Measurements from ENCODE around the gene ARHGEF5. TPM values are rescaled to one million over a fixed set of nuclear protein-coding genes. Genes with fewer than 3 reads are reported as not detected.
"Not testable (repeated sequence)": the region's sequence is repeated elsewhere in the genome, so short reads cannot be mapped to it uniquely, and the experiment has no call there.

ARHGEF5 gene
- total and polyA plus RNA-seq, 9 of the 15 experiments (the other 6 are each of a cell fraction or from before 2014, with no cell fraction given) = 0.03 to 0.49 (median 0.10) TPM; not detected in 1

DNA sequence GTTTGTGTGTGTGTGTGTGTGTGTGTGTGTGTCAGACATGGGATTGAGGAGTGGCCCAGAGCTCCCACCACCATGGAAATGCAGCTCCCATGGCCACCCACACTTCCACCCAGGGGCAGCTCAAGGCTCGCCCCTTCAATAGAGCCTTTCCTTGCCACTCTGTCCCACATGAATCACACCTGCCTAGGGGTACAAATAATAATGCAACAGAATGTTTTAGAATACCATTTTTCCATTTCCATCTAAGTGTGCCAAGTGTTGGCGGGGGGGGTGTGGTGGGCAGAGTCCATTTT lies 23.3 kb upstream of the ARHGEF5 start:
- H3K4me1 ChIP-seq (replicated peaks in 1 of 2; ENCODE audit: control insufficient read depth in 2 of 2, insufficient read depth in 2 of 2, low read length in 2 of 2); H3K79me2 ChIP-seq (ENCODE audit: control insufficient read depth, insufficient read depth, low read length); H3K36me3 ChIP-seq (ENCODE audit: control insufficient read depth, insufficient read depth, low read length); H4K20me1 ChIP-seq (replicated peaks; ENCODE audit: control insufficient read depth, insufficient read depth, low read length); H3K9me1 ChIP-seq (ENCODE audit: control insufficient read depth, insufficient read depth, low read length); BruUV-seq (replicated peaks); H3K27ac ChIP-seq (ENCODE audit: extremely low read depth, low read depth, low read length); H3K9me3 ChIP-seq (replicated peaks; ENCODE audit: control insufficient read depth, insufficient read depth, low read depth, low read length); H3K9ac ChIP-seq (ENCODE audit: insufficient read depth in 1 of 2, low read depth in 2 of 2, low read length in 2 of 2); FAIRE-seq; H2AFZ ChIP-seq (ENCODE audit: low read depth, low read length); DNase-seq (ENCODE audit: extremely low read depth in 1 of 4, low spot score in 3 of 4); H3K4me2 ChIP-seq (ENCODE audit: insufficient read depth, low read length); CTCF ChIA-PET (ENCODE audit: low intra/inter-chr PET ratio); intact Hi-C loops (cut with micrococcal nuclease); H3K27me3 ChIP-seq (ENCODE audit: control insufficient read depth in 2 of 2, insufficient read depth in 2 of 2, low read length in 2 of 2); ATAC-seq; H3K4me3 ChIP-seq; POLR2A ChIA-PET: not testable (repeated sequence)
- in situ Hi-C loops (cut with MboI) = loop anchor here (5.0 to 25.0 kb wide), 2 partner anchors 115 to 170 kb away; no protein-coding TSS in a partner anchor
- WGBS (ENCODE audit: insufficient coverage, low coverage, missing lambda C conversion rate) = 4% methylated on average over 2 of the region's 2 CpGs

DNA sequence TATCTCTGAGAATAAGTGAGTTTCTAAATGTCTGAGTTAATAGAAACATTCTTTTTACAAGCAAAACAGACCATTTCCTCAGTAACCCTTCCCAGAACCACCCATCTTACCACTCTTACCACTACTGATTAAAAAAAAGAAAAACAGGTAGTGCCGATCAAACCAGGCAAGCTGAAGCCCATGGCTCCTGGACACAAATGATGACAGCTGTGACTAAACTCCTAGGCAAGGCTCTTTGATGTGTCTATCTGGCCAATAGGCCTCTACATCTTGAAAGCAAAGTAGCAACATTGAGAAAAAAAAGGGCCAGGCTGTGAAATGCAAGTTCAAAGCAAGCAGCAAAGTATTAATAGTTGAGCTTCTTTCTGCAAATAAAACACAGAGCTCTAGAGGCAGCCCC lies 6.6 kb upstream of the ARHGEF5 start:
- H3K27ac ChIP-seq (ENCODE audit: extremely low read depth, low read depth, low read length); FAIRE-seq; BruUV-seq (replicated peaks); H3K4me3 ChIP-seq; H2AFZ ChIP-seq (ENCODE audit: low read depth, low read length); CTCF ChIA-PET (ENCODE audit: low intra/inter-chr PET ratio); H3K9me3 ChIP-seq (replicated peaks; ENCODE audit: control insufficient read depth, insufficient read depth, low read depth, low read length); H4K20me1 ChIP-seq (replicated peaks; ENCODE audit: control insufficient read depth, insufficient read depth, low read length); H3K4me1 ChIP-seq (replicated peaks in 1 of 2; ENCODE audit: control insufficient read depth in 2 of 2, insufficient read depth in 2 of 2, low read length in 2 of 2); H3K36me3 ChIP-seq (ENCODE audit: control insufficient read depth, insufficient read depth, low read length); H3K79me2 ChIP-seq (ENCODE audit: control insufficient read depth, insufficient read depth, low read length); H3K27me3 ChIP-seq (ENCODE audit: control insufficient read depth in 2 of 2, insufficient read depth in 2 of 2, low read length in 2 of 2); ATAC-seq; POLR2A ChIA-PET; DNase-seq (ENCODE audit: extremely low read depth in 1 of 4, low spot score in 3 of 4); intact Hi-C loops (cut with micrococcal nuclease); H3K9ac ChIP-seq (ENCODE audit: insufficient read depth in 1 of 2, low read depth in 2 of 2, low read length in 2 of 2); H3K4me2 ChIP-seq (ENCODE audit: insufficient read depth, low read length); H3K9me1 ChIP-seq (ENCODE audit: control insufficient read depth, insufficient read depth, low read length): not testable (repeated sequence)
- WGBS (ENCODE audit: insufficient coverage, low coverage, missing lambda C conversion rate) = no CpG with 5 or more reads among the region's 1 CpG
- in situ Hi-C loops (cut with MboI) = loop anchor here (25.0 kb wide), 1 partner anchor 186 kb away; no protein-coding TSS in a partner anchor

DNA sequence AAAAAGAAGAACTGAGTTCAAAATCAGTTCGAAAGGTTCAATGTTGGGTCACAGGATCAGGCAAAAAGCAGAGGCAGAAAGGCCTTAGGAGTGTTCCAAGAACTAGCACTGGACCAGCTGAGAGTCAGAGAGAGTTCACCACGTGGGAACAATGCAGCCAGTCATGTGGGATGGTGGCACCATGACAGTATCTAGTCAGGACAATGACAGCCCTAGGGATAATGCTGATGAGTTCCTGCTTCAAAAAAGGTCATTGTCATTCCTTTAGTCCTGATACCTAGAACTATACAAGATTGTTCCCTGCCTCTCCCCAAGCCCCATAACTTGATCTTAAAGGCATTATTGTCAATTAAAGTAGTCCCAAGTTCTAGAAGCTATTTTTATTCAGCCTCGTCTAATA lies 3.5 kb upstream of the ARHGEF5 start:
- H3K27ac ChIP-seq (ENCODE audit: extremely low read depth, low read depth, low read length); H3K36me3 ChIP-seq (ENCODE audit: control insufficient read depth, insufficient read depth, low read length); H4K20me1 ChIP-seq (replicated peaks; ENCODE audit: control insufficient read depth, insufficient read depth, low read length); H2AFZ ChIP-seq (ENCODE audit: low read depth, low read length); H3K4me3 ChIP-seq; H3K4me1 ChIP-seq (replicated peaks in 1 of 2; ENCODE audit: control insufficient read depth in 2 of 2, insufficient read depth in 2 of 2, low read length in 2 of 2); FAIRE-seq; ATAC-seq; intact Hi-C loops (cut with micrococcal nuclease); DNase-seq (ENCODE audit: extremely low read depth in 1 of 4, low spot score in 3 of 4); H3K4me2 ChIP-seq (ENCODE audit: insufficient read depth, low read length); BruUV-seq (replicated peaks); H3K9me3 ChIP-seq (replicated peaks; ENCODE audit: control insufficient read depth, insufficient read depth, low read depth, low read length); H3K27me3 ChIP-seq (ENCODE audit: control insufficient read depth in 2 of 2, insufficient read depth in 2 of 2, low read length in 2 of 2); H3K79me2 ChIP-seq (ENCODE audit: control insufficient read depth, insufficient read depth, low read length); H3K9ac ChIP-seq (ENCODE audit: insufficient read depth in 1 of 2, low read depth in 2 of 2, low read length in 2 of 2); CTCF ChIA-PET (ENCODE audit: low intra/inter-chr PET ratio); H3K9me1 ChIP-seq (ENCODE audit: control insufficient read depth, insufficient read depth, low read length); POLR2A ChIA-PET: not testable (repeated sequence)
- in situ Hi-C loops (cut with MboI) = loop anchor here (5.0 kb wide), 1 partner anchor 154 kb away; the partner anchor contains the start of gene ARHGEF35
- 0% methylated on average over 2 of the region's 3 CpGs for WGBS (ENCODE audit: insufficient coverage, low coverage, missing lambda C conversion rate)

GRCh38 chr7:144356185-144356584 lies 983 bp downstream of the ARHGEF5 start:
- H2AFZ ChIP-seq (ENCODE audit: low read depth, low read length); ATAC-seq; H3K9me3 ChIP-seq (replicated peaks; ENCODE audit: control insufficient read depth, insufficient read depth, low read depth, low read length); DNase-seq (ENCODE audit: extremely low read depth in 1 of 4, low spot score in 3 of 4); in situ Hi-C loops (cut with MboI); H3K4me2 ChIP-seq (ENCODE audit: insufficient read depth, low read length); H3K4me1 ChIP-seq (replicated peaks in 1 of 2; ENCODE audit: control insufficient read depth in 2 of 2, insufficient read depth in 2 of 2, low read length in 2 of 2); H3K9me1 ChIP-seq (ENCODE audit: control insufficient read depth, insufficient read depth, low read length); H3K4me3 ChIP-seq; BruUV-seq (replicated peaks); H3K9ac ChIP-seq (ENCODE audit: insufficient read depth in 1 of 2, low read depth in 2 of 2, low read length in 2 of 2); H4K20me1 ChIP-seq (replicated peaks; ENCODE audit: control insufficient read depth, insufficient read depth, low read length); CTCF ChIA-PET (ENCODE audit: low intra/inter-chr PET ratio); FAIRE-seq; H3K79me2 ChIP-seq (ENCODE audit: control insufficient read depth, insufficient read depth, low read length); POLR2A ChIA-PET; H3K27me3 ChIP-seq (ENCODE audit: control insufficient read depth in 2 of 2, insufficient read depth in 2 of 2, low read length in 2 of 2); intact Hi-C loops (cut with micrococcal nuclease); H3K27ac ChIP-seq (ENCODE audit: extremely low read depth, low read depth, low read length); H3K36me3 ChIP-seq (ENCODE audit: control insufficient read depth, insufficient read depth, low read length): not testable (repeated sequence)
- no CpG with 5 or more reads among the region's 6 CpGs for WGBS (ENCODE audit: insufficient coverage, low coverage, missing lambda C conversion rate)
